NOMO-1 treated with dmso at 0.1 percent for 144 hours (cell line): Measurements from ENCODE around the gene UBXN4.
"Not testable (repeated sequence)": the region's sequence is repeated elsewhere in the genome, so short reads cannot be mapped to it uniquely, and the experiment has no call there.

Experiments used
- DNase-seq: peaks from one replicate; lab custom pipeline; 2025; ENCODE audit not compliant: unreplicated experiment; lab: John Stamatoyannopoulos, UW

Gene UBXN4

DNA sequence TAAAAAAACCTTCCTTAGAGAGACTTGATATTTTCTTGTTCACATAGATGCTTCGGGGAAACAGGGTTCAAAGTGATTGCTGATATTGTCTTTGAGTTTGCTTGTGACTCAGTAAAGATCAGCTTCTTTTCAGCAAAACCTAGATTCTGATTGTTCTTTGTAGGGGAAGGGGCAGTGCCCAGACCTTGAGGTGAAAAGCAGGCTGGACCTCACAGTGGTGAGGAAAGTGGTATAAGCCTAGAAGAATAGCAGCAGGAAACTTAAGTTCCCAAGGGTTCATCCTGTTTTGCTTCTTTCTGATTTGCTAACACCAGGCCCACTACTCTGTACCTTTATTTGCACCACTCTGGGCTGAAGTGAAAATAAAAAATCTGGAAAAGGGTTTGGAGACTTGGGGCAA lies 20.9 kb downstream of the UBXN4 start:
- no peak for DNase-seq

DNA sequence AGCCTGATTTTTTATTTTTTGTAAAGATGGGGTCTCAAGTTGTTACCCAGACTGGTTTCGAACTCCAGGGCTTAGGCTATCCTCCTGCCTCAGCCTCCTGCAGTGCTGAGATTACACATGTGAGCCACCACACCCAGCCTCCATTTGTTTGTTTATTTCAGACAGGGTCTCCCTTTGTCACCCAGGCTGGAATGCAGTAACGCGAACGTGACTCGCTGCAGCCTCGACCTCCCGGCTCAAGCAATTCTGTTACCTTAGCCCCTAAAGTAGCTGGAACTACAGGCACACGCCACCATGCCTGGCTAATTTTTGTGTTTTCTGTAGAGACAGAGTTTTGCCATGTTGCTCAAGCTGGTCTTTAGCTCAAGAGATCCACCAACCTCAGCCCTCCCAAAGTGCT lies 27.2 kb downstream of the UBXN4 start:
- DNase-seq, result no peak

DNA sequence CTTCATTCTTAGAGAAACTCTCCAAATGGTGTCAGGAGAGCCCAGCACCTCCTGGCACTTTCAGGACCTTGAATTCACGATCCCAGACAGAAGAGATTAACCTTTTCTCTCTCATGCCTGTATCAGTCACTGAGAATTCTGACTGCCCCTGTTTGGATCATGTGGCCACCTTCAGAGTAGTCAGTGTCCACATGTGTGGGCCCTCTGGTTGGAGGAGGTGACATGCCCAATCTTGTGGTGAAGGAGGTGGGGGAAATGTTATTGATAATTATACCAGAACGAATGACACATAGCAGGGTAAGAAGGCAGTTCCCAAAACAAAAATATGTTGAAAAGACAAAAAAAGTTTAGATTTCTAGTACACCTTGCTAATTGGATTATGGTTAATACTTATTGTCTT lies 31.7 kb downstream of the UBXN4 start:
- DNase-seq, result no peak

DNA sequence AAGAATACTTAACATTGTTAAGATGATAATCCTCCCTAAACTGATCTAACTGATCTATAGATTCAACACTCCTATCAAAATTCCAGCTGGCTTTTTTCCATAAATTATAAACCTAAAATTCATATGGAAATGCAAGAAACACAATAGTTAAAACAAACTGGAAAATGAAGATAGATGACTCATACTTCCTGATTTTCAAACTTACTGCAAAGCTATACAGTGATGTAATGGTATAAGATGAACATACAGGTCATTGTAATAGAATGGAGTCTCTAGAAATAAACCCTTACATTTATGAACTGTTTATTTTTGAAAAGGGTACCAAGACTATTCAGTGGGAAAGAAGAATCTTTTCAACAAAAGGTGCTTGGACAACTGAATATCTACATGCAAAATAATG lies 32.3 kb downstream of the UBXN4 start:
- no peak for DNase-seq

DNA sequence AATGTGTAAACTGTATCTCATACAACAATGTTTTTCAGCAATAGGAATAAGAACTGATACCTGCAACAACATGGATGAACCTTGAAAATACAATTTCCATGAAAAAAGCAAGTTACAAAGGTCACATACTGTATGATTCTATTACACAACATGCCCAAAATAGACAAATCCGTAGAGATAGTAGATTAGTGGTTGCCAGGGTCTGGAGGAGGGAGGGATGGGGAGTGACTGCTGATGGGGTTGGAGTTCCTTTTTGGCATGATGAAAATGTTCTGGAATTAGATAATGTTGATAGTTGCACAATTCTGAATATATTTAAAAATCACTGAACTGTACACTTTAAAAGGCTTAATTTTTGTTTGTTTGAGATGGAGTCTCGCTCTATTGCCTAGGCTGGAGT lies 33.8 kb downstream of the UBXN4 start:
- no peak for DNase-seq

DNA sequence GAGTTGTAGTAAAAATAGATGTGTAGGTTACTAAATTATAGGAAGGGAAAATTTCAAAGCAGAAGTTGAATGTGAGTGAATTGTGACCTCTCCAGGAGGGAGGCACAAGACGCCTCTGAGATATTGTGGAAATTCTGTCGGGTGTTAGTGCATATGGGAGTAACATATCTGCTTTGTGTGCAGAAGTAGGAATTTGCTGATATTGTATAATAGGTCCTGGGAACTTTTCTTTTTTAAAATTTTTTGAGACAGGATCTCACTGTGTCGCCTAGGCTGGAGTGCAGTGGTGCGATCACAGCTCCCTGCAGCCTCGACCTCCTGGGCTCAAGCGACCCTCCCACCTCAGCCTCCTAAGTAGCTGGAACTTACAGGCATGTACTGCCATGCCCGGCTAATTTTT lies 34.7 kb downstream of the UBXN4 start:
- no peak for DNase-seq

DNA sequence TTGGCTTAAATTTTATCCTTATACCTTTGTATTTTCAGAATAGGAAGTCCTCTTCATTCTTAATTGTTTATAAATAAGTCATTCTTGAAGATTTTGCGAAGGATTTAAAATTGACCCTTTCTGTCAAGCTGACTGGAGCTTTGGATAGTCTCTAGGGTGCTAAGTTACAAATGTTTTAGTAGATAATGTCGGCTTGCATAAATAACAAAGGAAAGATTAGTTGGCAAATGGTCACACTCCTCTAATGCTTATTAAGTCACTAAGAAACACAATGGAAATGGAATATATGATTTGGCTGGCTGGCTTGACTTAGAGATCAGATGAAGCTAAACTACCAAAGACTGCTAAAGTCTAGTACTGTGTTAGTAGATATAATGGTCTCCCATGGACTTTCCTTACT lies 40.6 kb downstream of the UBXN4 start:
- no peak for DNase-seq

DNA sequence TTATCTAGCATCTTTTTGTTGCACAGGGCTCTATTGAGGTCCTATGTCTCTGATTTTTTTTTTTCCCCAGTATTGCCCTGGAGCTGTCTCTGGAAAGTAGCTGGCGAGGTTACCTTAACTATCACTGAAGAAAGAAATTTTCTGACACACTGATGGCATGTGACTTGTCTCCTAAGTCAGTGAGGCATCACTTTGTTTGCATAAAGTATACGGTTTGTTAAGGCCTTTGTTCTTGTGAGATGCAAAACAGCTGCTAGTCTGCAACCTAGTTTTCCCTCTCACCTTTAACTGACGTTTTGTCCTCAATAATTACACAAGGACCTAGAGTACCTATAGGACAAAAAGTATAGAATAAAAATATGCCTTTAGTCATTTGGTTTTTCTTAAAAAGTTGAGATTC lies 41.8 kb downstream of the UBXN4 start:
- no peak for DNase-seq

DNA sequence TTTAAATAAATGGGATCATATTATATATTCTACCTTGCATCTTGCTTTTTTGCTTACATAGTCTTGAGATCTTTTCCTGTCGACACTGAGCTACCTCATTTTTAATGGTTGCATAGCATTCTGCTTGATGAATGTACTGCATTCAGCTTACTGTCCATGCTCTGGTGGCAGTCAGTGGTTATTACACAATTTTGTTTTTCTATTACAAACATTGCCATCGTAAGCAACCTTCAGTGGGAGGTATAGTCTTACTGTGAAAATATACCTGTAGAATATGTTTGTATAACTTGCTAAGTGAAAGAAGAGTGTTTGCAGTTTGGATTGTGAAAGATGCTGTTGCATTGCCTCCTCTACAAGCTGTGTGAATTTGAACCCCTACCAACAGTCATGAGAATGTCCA lies 43.4 kb downstream of the UBXN4 start:
- DNase-seq, result no peak

DNA sequence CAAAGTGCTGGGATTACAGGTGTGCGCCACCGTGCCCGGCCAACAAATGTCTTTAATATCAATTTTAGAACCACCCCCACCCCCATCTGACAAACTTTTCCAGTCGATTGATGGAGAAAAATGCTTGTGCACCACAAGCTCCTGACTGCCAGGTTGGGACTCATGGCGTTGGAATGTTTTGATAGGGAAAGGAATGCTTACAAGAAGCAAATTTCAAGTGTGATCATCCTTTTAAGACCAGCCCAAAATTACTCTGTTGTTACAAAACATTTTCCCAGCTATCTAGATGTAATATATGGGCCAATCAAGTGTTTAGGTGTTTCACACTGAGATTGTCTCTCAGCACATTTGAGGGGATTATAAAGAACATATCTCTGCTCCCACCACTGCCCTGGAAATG lies 45.2 kb downstream of the UBXN4 start:
- no peak for DNase-seq

DNA sequence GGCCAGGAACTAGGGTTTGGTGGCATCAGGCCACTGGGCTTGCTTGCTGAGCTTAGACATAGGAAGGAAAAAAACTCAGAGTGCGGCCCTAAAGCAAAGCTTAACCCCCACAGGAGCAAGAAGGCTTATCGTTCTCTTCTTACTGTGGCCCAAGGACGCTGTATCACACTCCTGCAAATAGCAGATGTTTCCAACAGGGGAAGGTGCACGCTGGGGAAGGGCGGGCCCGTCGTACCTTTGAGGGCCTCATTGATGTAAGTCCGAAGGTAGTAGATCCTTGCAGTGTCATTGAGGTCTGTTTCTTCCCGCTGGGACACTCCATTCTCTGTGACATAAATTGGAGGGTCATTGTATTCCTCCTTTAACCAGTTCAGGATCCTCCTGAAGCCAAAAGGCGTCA lies 48.8 kb downstream of the UBXN4 start:
- DNase-seq, result no peak

DNA sequence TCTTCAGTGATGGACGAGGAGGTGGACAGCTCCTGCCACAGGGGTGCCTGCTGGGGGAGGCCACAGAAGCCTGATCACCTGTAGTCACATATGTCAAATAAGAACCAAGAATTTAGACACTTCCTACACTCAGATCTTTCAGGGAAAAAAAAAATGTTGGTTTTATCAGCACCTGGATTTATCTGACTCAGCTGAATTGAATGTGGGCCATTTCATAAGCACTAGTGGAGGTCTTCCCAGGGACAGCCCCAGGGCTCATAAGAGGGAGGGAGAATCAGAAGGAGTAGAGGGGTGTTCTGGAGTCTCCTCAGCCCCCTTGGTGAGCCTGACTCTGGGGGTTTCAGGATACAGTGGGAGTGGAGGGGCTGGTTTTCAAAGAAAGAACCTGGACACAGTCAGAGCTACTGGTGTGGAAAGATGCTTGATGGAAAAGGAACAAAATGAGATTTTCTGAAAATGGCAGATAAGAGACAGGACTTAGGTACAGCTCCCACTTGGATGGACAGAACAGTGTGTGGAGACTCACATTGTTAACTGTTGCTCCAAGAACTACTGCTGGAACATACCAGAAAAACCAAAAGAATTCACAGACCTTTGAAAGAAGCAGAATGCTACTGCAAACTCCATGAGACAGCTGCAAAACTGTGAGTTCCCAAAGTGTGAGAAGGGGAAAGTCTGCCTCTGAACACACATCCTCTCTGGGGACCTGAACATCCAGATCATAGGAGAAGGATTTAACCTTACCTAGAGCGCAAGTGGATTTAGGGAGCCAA lies 49.9 kb downstream of the UBXN4 start:
- no peak for DNase-seq

DNA sequence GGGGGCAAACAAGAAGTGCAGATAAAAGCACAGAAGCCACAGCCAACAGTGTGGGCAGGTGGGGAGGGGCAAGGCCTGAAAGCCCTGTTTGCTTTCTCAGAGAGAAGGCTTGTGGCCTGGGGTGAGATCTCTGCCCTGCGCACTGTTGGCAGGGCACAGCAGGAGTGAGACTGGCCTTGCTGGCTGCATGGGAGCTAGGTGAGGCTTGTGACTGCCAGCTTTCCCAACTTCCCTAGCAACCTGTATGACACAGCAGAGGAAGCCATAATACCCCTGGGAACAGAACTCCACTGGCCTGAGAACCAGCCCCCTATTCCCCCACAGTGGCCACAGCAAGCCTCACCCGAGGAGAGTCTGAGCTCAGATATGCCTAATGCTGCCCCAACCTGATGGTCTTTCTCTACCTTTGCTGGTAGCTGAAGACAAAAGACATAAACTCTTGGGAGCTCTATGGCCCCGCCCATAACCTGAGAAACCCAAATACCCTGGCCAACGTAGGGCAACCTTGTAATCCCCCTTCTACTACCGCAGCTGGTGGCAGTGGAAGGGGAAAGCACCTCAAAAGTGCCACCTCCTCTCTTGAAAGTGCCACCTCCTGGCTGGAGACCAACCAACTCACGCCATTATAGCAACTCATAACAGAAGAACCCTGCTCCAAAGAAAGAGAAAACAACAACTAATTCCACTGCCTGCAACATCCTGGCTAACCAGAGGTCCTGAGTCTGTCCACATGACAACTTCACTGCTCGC lies 50.9 kb downstream of the UBXN4 start:
- DNase-seq, result no peak

DNA sequence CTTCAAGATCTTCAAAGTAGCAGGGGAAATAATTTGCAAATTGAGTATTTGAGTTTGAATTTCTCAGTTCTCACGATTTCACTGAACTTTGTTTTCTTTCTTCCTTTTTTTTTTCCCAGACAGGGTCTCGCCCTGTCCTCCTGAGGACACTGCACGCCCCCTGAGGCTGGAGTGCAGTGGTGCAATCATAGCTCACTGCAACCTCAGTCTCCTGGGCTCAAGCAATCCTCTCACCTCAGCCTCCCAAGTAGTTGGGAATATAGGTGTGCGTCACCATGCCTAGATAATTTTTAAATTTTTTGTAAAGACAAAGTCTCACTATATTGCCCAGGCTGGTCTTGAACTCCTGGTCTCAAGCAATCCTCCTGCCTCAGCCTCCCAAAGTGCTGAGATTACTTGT lies 54.0 kb downstream of the UBXN4 start:
- DNase-seq, result not testable (repeated sequence)

DNA sequence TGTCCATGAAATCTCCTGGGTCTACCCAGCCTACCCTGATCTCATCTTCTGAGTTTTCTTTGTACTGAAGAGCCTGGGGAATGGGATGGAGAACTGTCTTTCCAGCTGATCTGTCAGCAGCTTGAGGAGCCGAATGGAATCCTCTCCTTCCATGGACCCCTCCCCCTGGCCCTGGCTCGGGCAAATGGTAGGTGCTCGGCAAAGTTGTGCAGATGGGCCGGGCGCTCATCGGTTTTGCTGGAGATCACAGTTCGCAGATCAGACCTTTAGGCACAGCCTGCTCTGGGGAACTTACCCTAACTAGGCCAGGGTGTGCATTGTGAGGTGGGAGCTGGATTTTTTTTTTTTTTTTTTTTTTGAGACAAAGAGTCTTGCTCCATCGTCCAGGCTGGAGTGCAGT lies 55.0 kb downstream of the UBXN4 start:
- DNase-seq, result no peak

DNA sequence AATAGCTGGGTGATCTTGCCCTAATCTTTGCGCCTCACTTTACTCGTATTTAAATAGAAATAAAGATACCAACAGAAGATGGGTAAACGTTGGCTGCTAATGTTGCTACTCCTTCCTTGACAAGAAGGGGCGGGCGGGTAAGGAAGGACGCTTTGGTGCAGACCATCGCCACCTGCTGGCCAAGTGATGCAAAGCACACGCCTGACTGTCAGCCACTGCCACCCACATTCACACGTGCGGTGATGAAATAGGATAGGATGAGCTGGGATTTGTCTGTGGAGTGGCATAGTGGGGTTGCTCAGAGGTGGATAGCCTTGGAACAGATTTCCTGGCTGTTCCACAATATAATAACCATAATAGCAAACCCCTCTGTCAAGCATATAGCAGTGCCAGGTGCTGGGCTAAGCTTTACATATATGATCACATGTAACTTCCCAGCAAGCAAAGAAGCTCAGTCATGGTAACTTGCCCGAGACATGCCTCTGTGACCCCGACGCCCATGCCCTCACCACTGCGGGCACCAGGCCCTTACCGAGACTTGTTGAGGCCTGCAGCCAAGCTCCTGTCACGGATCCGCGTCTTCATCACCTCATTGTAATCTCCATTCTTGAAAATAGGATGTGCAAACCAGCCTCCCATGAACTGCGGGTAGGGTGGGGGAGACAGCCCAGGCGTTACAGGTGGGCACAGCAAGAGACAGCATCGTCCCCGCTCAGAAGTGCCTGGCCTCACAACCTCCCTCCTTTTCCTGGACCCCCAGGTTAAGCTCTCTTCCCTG lies 56.0 kb downstream of the UBXN4 start:
- DNase-seq, result peak; percentile 44

DNA sequence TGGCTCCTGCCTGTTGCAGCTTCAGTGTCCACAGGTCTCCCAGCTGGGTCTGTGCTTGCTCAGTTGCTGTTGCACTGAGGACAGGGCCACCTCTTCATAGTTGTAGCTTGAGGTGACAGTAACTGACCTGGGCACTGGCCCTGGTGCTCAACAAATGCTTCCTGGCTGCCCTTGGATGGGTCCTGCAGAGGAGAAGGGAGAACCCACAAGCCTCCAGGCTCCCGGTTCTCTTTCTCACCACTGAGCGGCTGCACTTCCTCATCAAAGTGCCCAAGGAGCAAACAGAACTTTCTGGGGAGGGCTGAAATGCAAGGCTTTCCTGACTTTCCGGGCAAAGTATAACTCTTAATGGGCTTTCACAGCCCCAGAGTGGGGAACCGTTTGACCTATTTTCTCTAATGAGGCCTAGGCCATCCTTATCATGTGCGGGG lies 56.6 kb downstream of the UBXN4 start:
- DNase-seq, result no peak

DNA sequence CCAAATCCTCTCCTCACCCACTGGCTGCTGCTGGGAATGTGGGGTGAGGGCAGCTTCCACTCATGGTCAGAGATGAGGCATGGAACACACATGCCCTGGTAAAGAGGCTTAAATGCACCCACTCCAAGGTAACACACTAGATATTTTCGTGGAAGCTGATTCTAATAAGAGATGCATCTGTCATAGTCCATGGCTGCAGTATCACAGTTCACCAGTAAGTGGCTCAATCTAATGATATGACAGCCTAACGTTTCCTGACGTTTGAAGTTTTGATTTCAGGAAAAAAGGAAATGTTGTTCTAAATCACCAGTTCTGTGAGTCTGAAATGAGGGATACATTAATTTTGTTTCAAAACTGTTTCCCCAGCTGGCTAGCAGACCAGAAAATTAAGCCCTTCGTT lies 57.1 kb downstream of the UBXN4 start:
- DNase-seq, result no peak

DNA sequence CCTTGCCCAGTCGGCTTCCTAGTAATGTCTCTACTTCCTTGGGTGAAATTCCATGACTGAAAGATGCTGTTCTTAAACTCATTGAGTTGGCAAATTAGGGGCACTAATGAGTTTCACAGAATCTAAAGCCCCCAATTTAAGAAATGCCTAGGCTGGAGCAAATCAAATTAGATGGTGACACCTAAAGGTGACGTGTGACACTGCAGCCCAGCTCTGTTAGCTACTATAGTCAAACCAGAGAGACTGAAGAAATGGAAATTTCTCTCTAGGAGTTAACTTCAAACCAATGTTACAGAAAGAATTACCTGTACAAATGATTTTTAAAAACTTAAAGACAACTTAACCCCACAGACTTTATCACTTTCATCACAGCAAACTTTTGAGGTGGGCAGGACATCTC lies 58.1 kb downstream of the UBXN4 start:
- no peak for DNase-seq

DNA sequence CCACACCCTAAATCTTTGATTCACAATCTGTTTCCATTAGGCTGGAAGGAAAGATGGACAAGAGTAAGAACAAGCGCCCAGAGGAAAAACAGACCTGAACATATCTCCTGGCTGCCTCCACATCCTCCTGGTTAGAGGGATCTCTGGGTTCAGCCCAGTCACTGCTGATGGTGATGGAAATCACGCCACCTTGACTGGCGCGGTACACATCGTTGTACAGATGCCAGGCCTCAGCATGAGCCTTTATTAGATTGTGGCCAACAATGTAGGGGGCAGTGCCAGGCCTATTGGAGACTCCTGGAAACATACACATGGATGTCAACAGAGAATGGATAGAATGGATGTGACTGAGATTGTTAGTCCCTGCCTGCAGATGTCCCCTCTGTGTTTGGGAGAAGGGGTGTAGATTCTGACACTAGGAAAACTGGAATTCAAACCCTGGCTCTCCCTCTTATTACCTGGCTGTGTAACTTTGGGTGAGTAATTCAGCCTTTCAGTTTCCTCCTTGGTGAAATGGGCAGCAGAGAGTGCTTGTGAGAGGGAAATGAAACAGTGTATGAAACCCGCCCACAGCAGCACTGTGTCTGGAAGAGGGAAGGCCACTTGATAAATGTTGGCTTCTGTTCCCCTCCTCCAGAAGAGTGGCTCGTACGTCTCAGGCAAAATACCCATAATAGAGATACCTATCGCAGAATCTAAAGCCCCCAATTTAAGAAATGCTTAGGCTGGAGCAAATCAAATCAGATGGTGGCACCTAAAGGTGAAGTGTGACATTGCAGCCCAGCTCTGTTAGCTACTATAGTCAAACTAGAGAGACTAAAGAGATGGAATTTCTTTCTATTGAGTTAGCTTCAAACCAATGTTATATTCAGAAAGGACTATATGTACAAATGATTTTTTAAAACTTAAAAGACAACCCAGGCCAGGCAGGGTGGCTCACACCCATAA lies 59.1 kb downstream of the UBXN4 start:
- DNase-seq, result no peak

DNA sequence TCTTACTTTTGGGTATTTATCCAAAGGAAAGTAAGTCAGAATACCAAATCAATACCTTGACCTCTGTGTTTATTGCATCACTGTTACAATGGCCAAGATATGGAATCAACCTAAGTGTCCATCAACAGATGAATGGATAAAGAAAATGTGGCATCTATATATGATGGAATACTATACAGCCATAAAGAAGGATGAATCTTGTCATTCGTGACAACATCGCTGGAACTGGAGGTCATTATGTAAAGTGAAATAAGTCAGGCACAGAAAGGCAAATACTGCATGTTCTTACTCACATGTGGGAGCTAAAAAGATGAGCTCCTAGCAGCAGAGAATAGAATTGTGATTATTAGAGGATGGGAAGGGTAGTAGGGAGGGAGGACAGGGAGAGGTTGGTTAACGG lies 60.7 kb downstream of the UBXN4 start:
- DNase-seq, result no peak
